Islet of Langerhans (tissue), 1 donor: ENCODE measurements around the gene KXD1.
"Not testable (repeated sequence)": the region's sequence is repeated elsewhere in the genome, so short reads cannot be mapped to it uniquely, and the experiment has no call there.

Source experiments
- FAIRE-seq: peaks from one replicate; lab custom pipeline; 2011; peaks lifted over from hg19 to GRCh38; lab: Jason Lieb, UNC

The KXD1 gene

DNA sequence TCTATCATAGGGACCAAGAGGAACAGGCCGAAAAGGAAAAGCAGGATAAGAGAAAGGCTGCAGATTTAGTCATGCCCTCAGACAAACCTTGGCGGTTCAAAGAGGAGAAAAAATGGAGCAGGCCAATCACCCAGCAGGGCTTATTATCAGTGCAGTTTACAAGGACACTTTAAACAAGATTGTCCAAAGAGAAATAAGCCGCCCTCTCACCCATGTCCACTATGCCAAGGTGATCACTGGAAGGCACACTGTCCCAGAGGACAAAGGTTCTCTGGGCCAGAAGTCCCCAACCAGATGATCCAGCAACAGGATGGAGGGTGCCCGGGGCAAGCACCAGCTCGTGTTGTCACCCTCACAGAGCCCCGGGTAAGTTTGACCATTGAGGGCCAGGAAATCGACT is 22.6 kb downstream of the KXD1 start:
- FAIRE-seq, result no peak

DNA sequence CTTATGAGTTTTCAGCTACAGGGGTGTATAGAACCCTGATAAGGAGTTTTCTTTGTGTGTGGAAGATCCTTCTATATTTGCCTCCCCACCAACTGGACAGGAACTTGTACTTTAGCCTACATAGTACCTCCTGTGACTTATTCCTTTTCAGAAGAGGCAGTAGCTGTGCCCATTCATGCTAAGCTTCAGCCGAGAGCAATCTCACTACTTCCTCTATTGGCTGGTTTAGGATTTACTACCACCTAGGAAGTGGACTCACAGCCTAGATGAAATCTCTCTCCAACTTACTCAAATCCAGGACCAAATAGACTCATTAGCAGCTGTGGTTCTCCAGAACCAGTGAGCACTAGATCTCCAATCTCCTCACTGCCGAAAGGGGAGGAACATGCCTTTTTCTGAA is 28.6 kb downstream of the KXD1 start:
- no peak for FAIRE-seq

DNA sequence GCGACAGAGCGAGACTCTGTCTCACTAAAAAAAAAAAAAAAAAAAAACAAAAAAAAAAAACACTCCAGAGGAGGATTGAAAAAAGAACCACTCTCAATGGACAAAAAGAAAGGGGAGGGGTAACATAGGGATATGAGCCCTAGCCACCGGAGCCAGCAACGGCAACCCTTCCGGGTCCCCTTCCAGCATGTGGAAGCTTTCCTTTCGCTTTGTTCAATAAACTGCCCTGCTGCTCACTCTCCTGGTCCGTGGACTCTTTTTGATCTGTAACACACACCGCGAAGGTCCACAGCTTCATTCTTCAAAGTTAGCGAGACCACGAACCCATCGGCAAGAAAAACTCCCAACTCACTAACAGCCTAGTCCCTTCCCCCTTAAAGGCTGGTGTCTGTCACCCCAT is 29.9 kb downstream of the KXD1 start:
- FAIRE-seq, result no peak

DNA sequence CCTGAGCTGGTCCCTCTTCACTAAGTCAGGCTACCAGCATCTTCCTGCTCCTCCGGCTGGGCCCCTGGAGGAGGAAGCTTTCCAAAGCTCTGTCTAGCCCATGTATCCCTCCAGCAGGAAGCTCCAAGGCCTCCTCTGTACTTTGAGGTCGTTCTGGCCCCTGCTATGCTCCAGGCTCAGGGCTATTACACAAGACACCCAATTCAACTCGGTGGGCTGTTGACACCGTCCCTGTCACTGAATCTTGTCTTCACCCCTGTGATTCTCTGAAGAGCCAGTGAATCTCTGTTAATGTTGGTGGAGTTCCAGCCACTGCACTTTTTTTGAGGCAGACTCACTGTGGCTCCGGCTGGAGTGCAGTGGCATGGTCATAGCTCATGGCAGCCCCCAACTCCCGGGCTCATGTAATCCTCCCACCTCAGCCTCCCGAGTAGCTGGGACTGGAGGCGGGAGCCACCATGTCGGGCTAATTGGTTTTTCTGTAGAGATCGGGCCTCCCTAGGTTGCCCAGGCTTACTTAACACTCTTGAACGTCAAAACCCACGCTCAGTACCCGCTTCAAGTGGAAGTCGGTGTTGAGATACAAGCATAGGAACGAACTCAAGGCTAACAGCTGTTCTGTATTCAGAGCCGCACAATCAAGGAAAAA is 30.4 kb downstream of the KXD1 start:
- FAIRE-seq, result no peak

DNA sequence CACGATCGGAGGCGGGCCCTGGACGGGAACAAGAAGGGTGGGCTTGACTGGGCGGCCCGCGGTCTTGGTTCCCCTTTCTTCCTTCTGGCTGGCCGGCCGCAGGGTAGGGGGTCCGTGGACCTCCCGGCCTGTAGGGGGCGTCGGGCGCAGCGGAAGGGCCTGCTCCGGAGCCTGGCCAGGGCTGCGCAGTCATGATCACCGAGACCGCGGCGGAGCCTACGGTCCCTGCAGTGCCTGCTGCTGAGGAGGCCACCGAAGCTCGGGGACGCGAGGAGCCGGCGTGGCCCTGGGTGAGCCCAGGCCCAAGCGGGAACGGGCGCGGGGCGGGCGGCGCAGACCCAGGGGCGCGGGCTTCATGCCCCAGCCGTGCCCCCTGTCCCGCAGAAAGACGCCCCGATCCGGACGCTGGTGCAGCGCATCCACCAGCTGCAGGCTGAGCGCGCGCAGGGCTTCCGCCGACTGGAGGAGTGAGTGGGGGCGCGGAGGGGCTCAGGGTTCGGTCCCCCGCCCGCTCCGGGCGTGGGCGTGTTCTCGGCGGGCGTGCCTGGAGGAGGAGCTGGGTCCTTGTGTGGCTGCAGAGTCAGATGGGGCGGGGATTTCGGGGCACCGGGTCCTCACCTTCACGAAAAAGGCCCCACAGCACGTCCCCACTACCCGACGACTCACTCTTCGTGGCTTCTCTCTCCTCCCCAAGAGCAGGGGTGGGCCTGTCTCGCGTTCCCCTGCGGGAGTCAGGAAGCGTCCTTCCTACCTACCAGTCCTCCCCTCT is 31.1 kb downstream of the KXD1 start, which contains the start of gene REX1BD:
Gene REX1BD, plus strand, starts transcription at position 188 of the 769 bp plus-strand sequence. Its CDS starts 4 bp downstream, at position 192.
- no peak for FAIRE-seq

DNA sequence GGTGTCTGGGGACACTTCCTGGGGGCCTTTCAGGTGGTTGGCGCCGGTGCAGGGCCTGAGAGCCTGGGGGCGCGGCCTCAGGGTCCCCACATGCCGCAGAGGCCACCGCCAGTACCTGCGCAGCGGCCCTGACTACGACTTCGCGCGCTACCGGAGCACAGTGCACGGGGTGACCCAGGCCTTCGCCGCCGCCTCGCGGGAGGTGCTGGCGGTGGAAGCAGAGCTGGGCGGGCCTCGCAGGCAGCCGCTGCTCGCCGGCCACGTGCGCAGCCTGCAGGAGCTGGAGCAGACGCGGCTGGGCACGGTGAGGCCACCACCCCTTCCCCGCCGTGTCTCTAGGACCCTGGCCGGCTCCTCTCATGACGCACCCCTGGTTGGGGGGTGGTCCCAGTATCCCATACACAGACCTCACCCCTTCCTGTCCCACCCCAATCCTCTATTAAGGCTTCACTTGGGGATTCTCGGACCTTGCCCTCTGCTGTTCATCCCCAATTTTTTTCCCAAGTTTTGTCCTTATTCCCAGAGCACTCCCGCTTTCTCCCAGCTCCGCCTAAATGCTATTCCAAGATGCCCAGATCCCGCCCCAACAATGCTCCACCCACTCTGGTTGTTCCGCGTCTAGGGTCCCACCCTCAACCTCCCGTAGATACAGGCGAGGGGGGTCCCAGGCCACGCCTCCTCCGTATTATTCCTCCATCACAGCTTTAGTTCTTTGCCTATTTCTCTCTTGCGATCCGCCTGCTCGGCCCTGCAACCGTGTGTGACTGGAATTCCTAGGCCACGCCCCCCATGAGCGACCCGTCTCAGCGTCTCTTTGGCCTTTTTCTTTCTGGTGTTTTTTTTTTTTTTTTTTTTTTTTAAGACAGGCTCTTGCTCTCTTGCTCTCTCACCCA is 32.0 kb downstream of the KXD1 start:
- no peak for FAIRE-seq

DNA sequence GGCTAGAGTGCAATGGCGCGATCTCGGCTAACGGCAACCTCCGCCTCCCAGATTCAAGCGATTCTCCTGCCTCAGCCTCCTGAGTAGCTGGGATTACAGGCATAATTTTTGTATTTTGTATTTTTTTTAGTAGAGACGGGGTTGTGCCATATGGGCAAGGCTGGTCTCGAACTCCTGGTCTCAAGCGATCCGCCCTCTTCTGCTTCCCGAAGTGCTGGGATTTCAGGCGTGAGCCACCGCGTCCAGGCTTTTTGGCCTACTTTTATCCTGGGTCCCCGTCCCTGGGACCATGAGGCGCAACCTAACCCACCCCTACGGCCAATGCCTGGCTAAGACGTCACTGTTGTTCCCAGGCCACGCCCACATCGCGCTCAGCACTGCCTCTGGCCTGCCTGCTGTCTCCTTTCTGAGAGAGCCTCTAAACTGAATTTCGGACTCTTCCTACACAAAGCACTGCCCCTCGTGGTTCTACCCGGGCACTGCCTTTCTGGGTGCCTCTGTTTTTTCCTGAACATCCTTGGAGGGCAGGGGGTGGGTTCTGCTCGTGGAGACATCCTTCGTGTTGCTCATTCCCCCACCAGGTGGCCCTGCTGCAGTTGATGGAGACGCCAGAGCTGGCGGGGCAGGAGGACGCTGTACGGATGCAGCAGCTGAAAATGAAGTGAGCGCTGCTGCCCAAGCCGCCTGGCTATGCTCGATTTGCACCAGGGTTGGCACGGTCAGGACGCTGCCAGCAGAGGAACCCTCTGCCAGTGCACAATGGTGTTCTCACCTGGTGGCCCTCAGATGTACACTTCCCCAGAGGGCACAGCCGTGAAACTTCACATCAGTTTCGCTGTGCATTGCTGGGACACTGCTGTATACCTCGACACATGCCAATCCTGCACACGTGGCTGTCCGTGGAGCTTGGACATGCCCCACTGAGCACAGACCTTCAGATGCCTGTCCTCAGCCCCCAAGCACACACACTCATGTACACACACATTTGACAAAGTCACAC is 32.9 kb downstream of the KXD1 start:
- no peak for FAIRE-seq

DNA sequence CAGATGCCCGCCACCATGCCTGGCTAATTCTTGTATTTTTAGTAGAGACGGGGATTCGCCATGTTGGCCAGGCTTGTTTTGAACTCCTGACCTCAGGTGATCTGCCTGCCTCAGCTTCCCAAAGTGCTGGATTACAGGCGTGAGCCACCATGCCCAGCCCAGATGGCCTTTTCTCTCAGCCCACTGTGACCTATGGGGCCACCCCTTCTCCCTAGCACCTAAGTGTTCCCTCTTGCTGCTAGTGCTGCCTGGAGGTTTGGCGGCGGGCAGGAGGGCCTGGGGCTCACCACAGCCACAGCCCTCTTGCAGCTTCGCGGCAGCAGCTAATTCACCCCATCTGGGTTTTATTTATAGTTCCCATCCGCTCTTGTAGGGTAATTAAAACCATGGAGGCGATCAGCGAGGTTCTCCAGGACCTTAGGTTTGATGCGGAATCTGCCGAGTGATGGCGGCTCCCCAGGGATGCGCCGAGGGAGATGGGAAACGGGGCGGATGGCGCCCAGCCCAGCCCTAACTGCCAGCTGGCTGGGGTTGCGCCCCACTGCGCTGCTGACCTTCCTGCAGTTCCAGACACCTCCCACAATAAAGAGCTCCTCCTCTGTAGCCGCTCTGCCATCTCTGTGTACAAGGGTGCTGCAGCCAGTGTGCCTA is 34.2 kb downstream of the KXD1 start:
- no peak for FAIRE-seq

DNA sequence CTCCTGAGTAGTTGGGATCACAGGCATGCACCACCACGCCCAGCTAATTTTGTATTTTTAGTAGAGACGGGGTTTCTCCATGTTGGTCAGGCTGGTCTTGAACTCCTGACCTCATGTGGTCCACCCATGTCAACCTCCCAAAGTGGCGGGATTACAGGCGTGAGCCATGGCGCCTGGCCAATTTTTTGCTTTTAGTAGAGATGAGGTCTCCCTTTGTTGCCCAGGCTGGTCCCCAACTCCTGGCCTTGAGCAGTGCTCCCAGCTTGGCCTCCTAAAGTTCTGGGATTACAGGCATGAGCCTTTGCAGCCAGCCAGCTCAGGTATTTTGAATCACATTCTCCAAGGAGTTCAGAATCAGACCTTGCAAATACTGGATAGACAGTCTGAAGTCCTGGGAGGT is 35.1 kb downstream of the KXD1 start:
- FAIRE-seq, result not testable (repeated sequence)

DNA sequence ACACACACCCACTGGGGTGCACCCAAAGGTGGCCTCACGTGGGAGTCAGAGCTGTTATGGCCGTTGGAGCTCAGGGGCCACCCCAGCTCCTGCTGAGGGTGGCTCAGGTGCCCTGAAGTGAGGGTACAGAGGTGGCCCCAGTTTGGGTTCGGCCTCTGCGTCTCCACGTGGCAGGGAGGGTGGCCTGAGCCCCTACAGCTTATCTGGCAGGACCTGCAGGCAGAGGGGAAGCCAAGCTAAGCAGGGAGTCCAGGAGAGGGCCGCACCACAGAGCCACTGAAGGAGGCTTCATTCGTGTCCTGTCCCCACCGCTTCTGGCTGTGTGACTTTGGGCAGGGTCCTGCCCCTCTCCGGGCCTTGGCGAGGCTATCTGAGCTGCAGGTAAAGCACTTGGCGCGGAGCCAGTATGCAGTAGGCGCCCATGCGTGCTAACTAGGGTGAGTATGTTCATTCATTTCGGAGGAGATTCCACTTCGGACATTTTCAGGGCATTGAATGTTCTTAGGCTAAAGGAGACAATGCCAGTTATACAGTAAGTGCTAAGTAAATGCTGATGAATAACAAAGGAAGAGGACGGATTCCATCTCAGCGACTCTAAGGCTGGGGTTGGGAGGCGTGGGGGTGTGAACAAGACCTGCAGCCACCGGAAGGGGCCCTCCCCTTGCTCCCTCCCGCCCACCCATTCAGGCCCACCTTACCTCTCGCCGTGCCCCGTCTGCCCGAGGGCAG is 35.9 kb downstream of the KXD1 start:
- no peak for FAIRE-seq

DNA sequence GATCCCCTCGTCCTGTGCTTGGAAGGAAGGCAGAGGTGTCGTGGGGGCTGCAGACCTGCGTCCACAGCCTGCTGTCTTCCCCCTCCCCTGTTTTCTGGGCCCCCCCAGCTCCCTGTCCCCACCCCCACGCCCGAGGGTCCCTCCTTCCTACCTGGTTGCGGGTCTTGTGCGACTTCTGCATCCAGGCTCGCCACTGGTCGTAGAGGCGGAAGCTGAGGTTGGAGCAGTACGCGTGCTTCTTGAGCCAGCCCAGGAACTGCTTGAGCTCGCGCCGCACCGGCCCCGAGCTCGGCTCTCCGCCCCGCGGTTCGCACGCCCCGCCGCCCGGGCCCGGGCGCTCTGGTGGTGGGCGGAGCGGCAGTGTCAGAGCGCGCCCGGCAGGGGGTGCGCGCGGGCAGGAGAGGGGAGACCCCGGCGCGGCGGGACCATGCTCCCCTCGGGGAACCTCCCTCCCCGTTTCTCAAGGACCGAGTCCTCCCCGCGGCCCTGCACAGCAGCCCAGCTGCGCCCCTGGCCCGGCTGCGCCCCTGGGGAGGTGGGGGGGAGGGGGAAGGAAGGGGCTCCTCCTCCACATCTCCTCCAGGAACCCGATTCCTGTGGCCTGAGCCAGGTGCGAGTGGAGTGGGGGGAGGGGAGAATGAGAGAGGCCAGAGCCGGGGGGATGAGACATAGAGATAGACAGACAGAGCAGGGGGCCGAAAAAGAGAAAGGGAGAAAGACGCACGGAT is 36.6 kb downstream of the KXD1 start:
- no peak for FAIRE-seq

DNA sequence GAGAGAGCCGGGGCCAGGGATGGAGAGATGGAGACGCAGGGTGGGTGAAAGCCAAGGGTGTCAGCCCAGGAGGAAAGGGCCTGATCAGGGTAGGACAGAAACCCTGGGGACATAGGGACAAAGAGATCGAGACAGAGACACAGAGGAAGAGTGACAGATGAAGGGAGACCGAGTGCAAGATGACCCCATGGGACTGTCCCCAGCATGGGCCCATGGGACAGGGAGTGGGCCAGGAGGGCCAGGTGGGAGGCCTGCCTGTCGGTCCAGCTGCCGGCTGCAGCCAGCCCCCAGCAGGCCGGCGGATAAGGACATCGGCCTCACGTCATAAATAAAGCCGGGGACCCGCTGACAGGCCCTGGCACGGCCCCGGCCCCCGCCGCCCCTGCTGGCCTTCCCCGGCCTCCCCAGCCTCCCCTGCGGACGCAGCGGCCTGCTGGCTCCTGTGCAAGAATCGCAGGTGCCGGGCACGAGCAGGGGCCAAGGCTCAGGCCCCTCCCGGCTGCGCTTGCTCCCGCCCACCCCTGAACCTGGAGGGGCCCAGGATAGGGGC is 37.2 kb downstream of the KXD1 start:
- FAIRE-seq, result no peak

DNA sequence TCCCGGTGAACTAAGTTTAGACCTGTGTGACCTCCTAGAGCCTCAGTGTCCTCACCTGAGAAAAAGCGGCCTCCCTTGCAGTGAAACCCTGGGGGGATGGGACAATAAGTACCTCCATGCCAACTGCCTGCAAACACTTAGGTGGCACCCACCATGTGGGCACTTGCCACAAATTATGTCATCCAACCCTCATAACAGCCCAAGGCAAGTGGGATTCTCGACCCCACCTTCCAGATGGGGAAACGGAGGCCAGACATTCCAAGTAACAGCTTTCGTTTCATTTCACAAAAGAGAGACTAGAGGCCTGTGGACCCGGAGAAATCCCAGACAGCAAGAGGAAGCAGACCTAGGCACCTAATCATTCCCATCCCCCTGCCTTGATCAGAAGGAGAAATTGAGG is 37.8 kb downstream of the KXD1 start:
- FAIRE-seq, result no peak

DNA sequence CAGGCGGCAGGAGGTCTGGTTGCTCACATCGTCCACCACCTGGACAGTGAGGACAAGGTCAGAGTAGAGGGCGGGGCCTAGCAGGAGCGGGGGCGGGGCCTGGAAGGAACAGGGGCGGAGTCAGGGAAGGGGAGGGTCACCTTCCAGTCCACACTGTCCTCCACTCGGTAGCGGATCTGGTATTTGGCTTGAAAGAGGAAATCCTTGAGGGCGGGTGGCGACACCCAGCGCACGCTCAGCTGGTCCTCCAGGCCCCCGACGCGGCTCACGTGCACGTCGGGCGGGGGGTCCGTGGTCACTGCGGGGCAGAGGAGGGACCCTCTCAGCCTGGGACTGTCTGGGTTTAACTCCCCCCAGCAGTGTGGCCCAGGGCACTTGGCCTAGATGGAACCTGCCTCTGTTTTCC is 39.1 kb downstream of the KXD1 start:
- FAIRE-seq, result no peak

DNA sequence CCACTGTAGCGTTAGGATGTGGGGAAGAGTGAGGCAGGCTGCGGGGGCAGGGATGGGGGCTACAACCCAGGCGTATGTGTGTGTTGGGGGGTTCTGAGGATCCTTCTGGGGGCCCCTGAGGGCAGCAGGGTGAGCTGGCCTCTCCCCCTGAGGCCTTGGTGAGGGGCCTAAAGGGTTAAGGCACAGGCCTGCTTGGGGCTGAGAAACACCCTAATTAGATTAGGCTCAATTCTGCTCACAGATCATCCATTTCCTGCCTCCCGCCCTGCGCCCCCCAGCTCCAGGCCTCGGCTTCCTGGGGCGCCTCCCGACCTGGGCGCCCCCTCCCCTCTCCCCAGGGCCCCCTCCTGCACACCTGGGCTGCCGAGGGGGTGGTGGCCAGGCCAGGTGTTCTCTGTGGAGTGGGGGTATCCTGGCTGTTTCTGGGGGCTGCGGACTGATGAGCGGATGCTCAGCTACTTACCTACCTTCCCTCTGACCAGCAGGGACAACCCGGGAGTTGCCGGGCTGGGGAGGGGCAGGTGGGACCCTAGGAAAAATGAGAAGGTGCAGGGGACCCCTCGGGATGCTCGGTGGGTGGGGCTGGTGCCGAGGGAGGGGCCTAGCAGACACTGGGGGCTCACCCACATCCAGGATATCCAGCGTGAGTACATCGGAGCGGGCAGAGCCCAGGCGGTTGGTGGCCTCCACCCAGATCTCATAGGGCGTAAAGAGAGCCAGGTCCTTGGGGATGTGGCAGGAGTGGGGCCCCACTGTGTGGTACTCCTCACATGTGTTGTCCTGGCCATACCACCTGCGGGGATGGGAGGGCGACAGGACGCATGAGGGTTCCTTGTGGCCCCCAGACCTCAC is 40.4 kb downstream of the KXD1 start:
- no peak for FAIRE-seq

DNA sequence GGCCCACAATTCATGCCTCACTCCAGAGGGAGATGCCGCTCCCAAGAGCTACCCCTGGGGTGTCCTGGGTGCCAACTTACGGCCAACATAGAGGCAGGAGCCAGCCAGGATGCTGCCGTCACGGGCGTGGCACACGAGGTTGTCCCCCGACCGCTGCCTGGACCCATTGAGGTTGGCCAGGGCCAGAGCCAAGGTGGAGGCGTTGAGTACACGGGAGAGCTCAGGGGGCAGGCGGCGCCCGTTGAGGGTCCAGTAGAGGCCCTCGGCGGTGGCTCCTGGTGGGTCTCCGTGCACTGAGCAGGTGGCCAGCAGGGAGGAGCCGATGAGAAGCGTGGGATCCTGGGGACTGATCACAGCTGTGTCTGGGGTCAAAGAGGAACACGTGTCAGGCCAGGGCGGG is 41.8 kb downstream of the KXD1 start:
- FAIRE-seq, result no peak

DNA sequence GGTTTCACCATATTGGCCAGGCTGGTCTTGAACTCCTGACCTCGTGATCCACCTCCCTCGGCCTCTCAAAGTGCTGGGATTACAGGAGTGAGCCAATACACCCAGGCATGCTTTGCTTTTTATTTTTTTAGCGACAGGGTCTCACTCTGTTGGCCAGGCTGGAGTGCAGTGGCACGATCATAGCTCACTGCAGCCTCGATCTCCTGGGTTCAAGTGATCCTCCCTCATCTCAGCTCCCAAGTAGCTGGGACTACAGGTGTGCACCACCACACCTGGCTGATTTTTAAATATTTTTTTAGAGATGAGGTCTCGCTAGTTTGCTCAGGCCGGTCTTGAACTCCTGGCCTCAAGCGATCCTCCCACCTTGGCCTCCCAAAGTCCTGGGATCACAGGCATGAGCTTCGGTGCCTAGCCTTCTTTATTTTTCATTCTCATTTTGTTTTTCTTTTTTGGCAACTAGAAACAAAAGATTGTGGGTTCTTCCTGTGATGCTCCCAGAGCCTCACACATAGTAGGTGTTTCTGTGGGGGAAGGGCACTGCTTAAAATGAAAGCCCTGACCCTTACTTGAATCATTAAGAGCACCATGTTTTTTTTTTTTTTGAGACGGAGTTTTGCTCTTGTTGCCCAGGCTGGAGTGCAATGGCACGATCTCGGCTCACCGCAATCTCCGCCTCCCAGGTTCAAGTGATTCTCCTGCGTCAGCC is 43.2 kb downstream of the KXD1 start:
- not testable (repeated sequence) for FAIRE-seq

DNA sequence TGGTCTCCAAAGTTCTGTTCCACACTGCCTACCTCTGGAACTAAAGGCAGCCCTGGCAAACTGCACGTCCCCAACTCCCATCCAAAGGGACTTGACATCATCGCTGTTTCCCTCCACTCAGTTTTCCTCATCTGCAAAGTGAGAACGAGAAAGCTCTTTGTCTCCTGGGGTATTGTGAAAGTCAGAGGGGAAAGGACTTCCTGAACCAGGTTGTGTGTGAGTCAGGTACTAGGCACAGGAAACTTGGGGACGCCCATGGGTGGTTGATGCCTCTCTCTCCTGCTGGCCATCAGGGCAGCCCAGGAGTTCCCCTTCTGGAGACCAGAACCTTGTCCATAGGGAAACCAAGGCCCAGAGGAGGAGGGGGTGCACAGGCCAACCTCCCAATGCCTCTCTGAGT is 44.2 kb downstream of the KXD1 start:
- no peak for FAIRE-seq
